ENCODE data around the gene ETV7.

ETV7 gene

DNA sequence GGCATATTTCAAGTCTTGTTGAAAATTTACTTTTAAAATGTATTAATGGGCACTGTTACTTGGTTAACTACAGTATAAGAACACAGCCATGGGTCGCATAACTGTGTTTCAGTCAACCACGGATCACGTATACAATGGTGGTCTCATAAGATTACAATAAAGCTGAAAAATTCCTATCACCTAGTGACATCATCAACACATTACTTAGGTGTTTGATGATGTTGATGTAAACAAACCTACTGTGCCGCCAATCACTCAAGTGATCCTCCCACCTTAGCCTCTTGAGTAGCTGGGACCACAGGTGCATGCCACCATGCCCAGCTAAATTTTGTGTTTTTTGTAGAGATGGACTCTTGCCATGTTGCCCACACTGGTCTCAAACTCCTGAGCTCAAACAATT, 16.7 kb upstream of the ETV7 start:
- no peak for FAIRE-seq
- TF ChIP-seq, protein P1, sequence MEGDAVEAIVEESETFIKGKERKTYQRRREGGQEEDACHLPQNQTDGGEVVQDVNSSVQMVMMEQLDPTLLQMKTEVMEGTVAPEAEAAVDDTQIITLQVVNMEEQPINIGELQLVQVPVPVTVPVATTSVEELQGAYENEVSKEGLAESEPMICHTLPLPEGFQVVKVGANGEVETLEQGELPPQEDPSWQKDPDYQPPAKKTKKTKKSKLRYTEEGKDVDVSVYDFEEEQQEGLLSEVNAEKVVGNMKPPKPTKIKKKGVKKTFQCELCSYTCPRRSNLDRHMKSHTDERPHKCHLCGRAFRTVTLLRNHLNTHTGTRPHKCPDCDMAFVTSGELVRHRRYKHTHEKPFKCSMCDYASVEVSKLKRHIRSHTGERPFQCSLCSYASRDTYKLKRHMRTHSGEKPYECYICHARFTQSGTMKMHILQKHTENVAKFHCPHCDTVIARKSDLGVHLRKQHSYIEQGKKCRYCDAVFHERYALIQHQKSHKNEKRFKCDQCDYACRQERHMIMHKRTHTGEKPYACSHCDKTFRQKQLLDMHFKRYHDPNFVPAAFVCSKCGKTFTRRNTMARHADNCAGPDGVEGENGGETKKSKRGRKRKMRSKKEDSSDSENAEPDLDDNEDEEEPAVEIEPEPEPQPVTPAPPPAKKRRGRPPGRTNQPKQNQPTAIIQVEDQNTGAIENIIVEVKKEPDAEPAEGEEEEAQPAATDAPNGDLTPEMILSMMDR (IDR thresholded peaks at IDR 0.05; ENCODE audit: insufficient read depth, missing control alignments): no peak

DNA sequence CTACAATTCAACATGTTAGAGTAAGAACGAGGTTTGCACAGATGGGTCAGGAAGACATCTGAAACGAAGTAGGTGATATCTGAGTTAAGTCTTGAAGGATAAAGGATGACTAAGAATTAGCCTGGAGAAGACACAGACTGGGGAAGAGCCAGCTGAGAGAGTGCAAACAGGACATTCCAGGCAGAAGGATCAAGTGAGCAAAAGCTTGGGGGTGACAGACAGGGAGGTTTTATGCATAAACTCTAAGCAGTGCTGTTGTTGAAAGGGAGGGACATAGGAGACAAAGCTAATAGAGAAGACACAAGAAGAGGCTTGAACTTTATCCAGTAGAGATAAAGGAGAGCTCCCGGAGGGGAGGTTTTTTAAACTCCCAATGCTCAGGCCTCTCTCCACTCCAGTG, 15.0 kb upstream of the ETV7 start:
- no peak for FAIRE-seq
- no peak for DNase-seq (ENCODE audit: insufficient read length, low spot score)

More for the DNA sequence above, 16.7 kb upstream of the ETV7 start:
- no peak for DNase-seq (ENCODE audit: insufficient read length, low spot score)

DNA sequence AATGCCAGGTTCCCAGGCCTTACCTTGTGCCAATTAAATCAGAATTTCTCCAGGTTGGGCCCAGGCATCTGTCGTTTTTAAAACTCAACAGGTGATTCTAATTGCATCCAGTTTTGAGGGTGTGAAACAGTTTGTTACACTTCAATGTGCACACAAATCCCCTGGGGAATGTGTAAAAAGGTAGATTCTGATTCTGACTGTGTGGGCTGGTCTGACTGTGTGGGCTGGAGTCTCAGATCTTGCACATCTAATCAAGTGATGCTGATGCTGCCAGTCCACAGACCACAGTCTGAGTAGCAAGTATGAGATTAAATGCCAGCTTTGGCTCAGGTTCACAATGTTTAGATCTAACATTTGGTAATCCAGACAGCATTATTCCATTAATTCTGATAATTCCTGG, 12.5 kb upstream of the ETV7 start:
- FAIRE-seq: no peak
- TF ChIP-seq, protein P1 (IDR thresholded peaks at IDR 0.05; ENCODE audit: insufficient read depth, missing control alignments): no peak
- no peak for DNase-seq (ENCODE audit: insufficient read length, low spot score)

More for the DNA sequence above, 15.0 kb upstream of the ETV7 start:
- TF ChIP-seq, protein P1 (IDR thresholded peaks at IDR 0.05; ENCODE audit: insufficient read depth, missing control alignments): no peak

DNA sequence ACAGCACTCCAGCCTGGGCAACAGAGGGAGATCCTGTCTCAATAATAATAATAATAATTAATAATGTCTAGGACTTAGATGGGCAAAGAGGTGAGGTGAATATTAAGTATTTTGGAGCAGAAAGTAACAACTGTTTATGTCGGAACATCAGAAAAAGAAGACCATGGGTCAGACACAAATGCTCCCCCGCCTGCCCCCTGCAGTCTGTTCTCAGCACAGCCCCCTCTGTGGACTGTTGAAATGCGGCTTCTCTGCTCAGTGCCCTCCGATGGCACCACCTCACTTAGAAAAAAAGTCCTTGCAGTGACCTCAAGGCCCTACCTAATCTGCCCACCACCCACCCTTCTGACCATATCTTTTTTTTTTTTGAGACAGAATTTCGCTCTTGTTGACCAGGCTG, 5.2 kb upstream of the ETV7 start:
- DNase-seq (ENCODE audit: insufficient read length, low spot score) (no peak), FAIRE-seq (no peak)
- TF ChIP-seq, protein P1 (IDR thresholded peaks at IDR 0.05; ENCODE audit: insufficient read depth, missing control alignments): no peak

DNA sequence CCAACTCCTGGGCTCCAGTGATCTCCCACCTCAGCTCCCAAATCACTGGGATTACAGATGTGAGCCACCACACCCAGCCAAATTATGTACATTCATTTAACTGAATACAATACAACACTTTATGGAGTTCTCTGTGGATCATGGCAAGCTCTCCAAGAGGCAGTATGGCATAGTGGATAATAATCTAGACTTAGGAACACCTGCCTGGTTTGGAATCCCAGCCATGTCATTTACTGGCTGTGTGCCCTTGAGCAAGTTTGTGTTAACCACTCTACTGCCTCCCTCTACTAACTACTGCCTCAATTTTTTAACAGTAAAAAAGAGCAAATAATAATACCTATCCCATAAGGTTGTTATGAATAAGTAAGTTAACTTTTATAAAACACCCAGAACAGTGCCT, 1.9 kb upstream of the ETV7 start:
- TF ChIP-seq, protein P1 (IDR thresholded peaks at IDR 0.05; ENCODE audit: insufficient read depth, missing control alignments): no peak
- DNase-seq (ENCODE audit: insufficient read length, low spot score) (no peak), FAIRE-seq (no peak)

DNA sequence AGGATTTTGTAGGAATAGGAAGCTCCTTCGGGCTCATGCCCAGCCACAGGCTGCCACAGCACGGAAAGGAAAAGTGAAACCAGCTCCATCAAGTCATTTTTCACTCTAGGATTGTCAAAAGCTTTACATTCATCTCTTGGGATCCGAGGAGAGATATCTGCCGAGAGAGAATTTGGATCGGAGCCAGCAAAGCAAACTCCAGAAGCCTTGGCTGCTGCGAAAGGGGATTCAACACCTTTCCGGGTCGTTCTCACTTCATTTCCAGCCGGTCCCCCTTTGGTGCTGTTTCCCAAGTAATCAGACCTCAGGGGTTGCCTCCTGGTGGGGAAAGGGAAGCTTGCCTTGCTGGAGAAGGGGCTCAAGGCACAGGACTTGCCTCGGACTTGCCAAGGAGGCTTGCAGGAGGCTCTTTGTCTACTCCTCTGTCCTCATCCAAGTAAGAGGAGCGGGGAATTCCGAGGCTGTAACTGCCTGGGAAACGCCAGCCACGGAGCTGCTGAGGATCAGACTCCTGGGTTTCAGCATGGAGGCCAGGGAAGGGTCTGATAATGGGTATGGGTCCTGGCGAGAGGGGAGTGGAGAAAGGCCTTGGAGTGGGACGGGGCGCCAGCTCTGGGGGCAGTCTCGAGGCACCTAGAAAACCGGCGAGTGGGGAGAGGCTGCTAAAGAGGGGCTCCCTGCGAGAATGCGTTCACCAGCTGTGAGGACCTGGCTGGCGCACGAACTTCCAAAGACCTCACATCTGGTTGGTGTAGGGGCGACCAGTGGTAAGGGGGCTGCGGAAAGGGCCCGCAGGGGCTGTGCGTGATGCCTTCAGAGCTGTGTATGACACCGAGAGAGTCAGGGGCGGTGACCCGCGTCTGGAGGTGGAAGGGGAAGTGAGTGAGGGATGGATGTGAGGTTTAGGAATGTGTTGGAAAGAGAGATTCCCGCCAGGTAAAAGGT, 702 bp downstream of the ETV7 start:
- FAIRE-seq (no peak), DNase-seq (ENCODE audit: insufficient read length, low spot score) (no peak)
- TF ChIP-seq, protein P1 (IDR thresholded peaks at IDR 0.05; ENCODE audit: insufficient read depth, missing control alignments): no peak

DNA sequence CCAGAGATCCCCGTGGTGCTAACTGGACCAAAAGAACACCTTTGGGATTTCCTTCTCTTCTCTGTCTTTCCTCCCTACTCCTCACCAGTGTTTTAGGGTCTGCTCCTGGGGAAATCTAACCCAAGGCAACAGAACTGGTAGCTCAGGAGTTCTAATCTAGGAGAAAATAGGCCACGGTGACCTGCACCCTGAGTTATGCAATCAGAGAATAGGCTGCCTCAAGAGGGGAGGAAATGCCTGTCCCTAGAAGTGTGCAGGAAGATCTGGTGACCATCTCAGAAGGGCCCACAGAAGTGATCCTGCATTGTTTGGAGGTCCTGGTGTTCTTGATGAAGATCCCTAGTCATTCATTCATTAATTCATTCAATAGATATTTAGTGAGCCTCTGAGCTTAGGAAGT, 3.4 kb downstream of the ETV7 start:
- FAIRE-seq: no peak
- no peak for DNase-seq (ENCODE audit: insufficient read length, low spot score)
- TF ChIP-seq, protein P1 (IDR thresholded peaks at IDR 0.05; ENCODE audit: insufficient read depth, missing control alignments): no peak
